HG03558 (cell line): ENCODE measurements around the gene CCBE1.

Source experiments
- ATAC-seq: cut with Tn5 transposase; IDR thresholded peaks from one replicate; pipeline ENCODE4 v1.9.1; 2021; ENCODE audit warnings: moderate number of reproducible peaks; ENCODE audit not compliant: unreplicated experiment; ENCODE audit errors: extremely low read depth

CCBE1 gene

DNA sequence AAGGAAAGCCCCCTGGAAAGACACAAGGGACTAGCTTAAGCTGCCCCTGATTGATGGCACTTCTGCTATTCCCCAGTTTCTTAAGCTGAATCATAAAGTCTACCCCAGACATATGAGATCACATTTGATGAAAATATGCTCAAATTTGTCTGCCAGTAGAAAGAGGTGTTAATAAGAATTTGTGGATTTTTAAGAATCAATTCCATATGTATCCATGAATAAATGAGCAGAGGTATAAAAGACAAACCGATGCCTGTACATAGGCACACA, 119.9 kb downstream of the CCBE1 start:
- no peak for ATAC-seq

DNA sequence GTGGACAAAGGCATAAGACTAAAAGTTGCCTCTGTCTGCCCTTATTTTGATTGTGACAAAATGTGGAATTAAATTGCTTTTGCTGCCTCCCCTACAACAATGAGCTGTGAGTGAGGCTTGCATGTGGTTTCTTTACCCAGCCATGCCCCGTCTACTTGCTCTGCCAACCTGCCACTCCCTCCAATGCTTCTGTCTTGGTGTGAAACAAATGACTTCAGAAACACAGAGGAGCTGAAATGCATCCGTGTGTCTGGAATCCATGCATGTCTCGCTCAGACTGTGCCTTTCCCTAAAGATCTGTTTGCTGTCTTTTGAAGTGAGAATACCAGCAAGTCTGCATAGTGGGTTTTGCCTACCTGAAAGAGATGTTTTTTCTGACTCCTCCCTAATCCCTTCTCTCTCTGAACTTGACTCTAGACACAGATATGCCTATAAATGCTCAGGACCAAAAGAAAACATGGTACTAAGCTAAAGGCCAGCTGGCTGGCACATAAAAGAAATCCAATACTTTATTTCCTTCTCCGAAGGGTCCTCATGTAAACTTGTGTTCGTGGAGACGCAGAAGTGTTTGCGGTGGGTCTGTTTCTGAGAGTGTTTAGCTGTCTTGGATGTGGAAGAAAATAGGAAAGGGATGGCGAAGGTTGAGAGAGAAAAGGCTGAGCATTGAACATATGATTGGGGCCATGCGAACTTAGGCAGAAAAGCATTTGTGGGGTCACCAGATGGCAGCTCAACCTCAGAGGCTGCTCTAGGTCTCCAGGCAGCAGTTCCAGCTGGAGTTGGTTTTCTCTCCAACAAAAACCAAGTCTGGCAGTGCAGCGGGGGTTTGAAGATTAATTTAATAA, 120.5 kb downstream of the CCBE1 start:
- ATAC-seq = no peak

DNA sequence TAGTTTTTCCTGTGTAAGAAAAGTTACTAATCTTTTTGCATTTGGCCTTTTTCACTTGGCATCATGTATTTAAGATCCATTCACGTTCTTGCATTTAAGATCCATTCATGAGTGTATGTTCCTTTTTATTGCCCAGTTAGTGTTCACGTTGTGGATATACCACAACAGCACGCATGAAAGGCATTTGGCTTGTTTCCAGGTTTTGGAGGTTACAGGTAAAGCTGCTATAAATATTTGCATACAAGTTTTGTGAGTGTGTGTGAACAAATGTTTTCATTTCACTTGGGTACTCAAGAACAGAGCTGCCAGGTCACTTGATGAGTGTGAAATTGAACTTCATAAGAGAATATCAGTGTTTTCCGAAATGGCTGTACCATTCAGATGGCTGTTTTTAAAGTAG, 121.2 kb downstream of the CCBE1 start:
- ATAC-seq = no peak

DNA sequence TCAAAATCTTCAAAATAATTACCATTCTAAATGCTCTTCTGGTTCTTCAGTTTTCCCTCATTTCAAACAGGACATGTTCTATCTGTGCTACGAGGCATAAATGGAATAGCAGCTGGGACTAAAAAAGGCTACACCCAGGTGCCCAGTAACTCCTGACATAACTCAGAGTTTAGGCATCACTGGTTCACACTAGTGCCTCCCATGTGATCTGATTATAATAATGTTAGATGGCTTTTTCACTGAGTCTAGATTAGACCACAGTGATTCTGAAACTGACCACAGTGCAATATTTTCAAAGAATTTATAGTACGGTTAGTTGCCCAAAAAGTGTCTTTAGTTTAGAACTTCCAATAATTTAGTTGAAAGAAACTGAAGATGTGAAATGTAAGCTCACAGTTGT, 123.3 kb downstream of the CCBE1 start:
- ATAC-seq = no peak

DNA sequence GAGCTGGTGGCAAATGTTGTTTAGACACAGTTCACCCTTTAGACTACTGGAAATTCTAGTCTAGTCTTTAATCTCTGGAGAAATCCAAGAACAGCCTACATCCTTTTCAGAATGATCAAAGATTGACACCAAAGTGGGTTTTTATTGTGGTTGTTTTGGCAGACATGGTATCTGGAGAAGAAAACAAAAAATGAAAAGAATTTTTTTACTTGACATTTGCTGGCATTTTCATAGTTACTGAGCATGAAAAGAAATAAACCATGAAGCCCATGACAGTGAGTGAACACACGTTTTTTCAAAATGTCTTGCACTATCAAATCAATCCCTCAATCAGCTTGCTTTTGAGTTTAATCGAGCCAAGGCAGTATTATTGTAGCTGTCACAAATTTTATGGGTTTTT, 125.3 kb downstream of the CCBE1 start:
- no peak for ATAC-seq

DNA sequence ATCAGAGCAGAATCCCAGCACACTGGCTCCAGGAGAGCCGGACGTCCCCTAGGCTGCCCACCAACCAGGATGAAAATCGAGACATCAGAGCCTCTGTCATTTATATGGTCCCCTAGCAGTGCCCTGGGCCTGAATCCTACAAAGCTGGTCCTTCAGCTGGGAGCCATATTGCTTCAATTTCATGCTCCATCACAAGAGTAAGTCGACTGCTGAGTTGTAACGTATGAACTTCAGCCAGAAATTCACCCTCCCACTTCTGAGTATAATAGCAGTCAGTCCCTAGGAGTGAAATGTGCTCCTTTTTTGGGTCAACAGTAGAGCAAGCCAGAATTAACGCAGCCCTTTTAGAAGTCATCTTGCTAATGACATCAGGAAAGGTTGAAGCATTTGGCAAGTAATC, 126.4 kb downstream of the CCBE1 start:
- ATAC-seq = no peak

DNA sequence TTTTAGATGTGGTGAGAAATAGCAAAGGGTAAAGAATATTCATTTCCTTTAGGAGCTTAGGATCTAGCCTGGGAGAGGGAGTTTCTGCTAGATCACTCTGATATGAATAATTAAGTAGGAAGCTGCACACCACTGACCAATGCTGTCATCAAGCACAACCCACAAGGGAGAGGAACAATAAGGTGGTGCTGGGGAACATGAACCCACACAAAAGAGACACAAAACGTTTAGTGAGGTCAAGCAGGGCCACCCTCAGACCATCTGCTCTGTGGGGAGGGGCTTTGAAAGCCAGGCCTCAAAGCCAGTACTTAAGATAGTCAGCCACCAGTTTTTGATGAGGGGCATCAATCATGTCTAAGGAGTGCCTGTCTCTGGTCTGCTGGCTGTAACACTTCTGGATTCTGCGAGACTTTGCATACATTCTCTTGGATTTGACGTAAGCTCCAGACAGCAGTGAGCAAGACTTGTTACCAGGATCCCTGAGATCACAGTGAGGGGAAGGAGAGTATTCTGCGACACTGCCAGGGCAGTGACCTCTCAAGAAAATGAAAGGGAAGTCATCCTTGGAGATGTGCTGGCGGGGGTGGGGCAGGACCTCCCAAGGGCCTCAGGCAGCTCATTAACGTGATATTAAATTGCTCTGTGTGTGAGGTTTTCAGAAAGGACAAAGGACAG, 127.0 kb downstream of the CCBE1 start:
- no peak for ATAC-seq

DNA sequence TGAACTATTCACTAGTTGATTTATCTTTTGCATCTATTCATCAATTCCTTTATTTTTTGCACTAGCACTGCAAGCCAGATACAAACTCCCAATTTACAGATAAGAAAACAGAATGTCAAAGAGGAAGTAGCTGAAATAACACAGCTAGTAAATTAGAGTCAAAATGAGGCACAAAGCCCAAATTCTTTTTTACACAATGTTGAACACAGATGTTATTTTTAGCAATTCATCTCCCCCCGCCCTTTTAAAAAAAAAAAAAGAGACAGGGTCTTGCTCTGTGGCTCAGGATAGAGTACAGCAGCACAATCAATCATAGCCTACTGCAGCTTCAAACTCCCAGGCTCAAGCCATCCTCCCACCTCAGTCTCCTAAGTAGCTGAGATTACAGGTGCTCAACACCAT, 127.8 kb downstream of the CCBE1 start:
- ATAC-seq = no peak

DNA sequence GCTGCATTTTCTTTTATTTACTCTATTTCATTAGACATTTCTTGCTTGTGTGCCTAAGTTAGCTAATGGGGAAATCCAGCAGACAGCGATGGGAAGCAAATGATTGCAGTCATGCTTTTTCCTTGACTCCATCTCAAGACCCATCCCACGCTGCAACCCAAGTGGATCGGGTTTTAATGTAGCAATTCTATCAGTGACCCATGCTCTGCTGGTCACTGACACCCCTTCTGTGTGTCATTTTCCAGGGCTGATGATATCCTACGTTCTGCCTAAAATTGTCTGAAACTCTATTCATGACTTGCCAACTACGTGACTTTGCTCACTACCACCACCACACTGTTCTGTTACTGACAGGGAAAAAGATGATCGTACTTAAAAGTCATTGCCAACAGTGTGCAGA, 129.8 kb downstream of the CCBE1 start:
- no peak for ATAC-seq

DNA sequence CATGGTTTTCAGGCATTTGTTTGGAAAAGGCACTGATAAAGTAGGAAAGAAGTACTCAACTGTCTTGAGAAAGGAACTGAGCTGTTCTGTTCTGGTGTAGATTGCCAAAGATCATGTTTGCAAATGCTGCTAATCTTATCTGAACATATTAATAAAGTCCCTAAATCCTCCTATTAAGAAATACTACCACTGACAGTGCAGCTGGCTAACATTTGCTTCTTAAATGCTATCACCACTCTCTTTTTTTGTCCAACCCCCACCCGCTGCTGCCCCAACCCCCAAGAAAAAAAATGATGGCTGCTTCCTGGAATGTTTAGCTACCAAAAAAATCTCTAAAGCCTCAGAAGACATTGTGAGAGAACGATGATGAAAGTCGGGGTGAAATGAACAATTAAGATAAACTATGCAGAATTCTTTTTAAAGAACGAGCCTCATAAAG, 130.7 kb downstream of the CCBE1 start:
- no peak for ATAC-seq

DNA sequence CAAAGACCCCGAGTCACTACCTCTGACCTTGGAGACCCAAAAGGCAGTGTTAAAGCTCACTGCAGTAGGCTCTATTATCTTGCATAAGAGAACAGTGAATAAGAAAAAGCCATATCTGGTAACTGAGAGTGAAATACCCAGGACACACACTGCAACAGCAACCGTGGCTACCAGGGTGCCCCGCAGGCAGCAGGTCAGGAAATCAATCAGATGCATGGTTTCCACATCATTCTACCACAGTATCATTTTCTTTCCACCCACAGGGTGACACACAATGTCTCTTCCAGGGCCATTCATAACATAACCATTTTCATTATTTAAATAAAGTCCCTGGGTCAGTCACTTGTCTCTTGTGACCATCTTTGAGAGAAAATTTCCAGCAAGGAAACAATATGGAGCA, 131.3 kb downstream of the CCBE1 start:
- ATAC-seq = no peak

DNA sequence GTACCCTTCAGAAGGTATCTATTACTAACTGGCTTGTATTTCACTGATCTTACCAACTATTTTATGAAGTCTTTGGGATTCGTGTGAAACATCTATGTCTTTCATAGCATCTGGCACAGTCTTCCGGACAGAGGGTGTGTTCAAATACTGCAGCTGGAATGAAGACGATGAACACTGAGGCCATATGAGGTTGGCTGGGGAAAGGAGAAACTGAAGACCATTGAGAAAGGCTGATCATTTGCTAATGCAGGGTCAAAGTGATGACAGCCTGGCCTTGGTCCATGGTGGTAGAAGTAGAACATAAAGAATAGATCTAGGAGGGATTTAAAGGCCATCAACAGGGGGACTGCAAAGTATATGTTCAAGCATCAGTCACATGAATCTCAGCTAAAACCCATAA, 132.7 kb downstream of the CCBE1 start:
- no peak for ATAC-seq

DNA sequence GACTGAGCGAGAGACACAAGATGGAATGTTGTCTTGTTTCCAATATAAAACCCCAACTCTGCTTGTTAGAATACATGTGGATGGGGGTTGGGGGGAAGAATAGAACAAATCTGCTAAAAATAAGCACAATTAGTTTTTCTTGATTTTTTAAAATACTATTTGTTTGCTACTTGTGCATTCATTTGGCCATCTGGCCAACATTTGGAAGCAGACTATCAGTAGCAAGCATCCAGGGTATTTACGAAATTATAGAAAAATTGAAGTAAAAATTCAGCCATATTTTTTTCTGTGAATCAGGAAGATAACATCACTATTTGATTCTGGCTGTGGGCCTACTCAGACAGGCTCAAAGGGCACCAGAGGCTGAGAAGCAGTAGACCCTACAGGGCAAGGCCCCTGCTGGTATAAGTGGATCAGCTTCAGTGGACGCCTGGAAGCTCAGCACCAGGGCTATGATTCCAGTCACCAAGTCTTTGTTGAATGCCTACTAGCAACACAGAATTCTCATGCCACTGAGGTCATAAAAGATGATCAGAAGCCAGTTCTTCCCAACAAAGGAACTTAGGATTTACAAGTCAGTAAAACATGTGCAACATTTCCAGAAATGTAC, 133.9 kb downstream of the CCBE1 start:
- ATAC-seq = no peak

DNA sequence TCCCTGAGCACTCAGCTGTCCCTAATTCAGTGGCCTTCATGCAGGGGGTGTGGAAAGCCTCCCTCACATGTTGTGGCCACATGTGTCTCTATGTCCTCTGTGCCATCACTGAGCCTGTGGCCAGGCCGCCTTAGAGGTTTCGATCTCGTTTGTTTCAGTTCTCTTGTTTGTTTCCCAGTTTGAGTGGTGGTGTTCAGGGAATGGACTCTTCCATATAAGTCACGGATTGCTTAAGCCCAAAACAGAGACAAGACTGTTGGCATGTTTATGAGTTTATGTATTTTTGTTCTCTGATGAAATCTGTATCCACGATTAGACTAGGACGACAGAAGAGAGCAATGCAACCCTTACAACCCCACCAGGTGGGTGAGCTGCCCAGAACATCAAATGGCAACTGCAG, 134.5 kb downstream of the CCBE1 start:
- ATAC-seq = no peak

DNA sequence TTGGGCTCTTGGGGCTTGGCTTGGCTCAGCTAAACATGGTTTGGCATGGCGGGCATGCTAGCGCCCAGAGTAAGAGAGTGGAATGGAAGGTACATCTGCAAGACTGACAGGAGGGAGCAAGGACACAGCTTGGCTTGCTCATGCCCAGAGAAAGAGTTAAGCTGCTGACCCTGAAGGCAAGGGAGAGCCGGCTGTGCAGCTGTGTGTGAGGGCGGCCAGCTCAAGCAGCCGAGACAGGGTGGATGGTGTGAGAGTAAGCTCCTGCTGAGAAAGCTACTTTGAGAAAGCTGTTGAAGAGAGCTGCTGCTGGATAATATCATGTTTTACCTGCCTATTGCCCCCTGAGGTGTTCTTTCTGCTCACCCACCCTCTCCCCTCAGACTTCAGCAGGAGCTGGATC, 135.6 kb downstream of the CCBE1 start:
- no peak for ATAC-seq

DNA sequence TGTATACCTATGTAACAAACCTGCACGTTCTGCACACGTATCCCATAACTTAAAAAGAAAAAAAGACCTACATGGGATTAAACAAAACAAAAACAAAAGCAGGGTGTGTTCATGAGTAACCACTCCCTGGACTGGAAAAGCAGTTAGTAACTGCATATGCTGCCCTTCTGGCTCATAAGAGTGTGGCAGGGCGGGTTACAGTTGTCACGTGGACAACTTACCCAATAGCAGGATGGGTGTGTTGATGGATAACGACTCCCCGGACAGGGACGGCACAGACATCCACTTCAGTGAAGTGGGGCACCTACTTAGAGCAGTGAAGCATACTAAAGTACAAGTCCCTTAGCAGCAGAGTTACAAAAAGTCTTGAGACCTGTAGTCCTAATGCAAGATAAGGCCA, 136.7 kb downstream of the CCBE1 start:
- no peak for ATAC-seq

DNA sequence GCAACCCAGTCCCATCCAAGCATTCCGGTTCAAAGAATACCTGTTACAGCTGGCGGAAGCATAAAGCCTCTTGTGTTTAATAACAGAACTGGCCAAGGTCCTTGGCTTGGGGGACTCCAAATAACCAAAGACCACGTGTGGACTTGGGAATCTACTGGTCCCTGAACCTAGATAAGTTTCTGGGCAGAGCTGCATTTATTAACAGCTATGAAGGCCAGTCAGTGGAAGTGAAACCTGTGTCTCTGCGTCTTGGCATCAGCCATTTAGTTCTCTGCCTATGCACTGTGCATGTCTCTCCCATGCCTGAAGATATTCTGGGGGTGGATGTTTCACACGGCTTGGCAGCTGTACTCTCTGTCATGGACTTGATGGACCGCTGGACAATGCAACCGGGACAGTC, 137.7 kb downstream of the CCBE1 start:
- ATAC-seq = no peak

DNA sequence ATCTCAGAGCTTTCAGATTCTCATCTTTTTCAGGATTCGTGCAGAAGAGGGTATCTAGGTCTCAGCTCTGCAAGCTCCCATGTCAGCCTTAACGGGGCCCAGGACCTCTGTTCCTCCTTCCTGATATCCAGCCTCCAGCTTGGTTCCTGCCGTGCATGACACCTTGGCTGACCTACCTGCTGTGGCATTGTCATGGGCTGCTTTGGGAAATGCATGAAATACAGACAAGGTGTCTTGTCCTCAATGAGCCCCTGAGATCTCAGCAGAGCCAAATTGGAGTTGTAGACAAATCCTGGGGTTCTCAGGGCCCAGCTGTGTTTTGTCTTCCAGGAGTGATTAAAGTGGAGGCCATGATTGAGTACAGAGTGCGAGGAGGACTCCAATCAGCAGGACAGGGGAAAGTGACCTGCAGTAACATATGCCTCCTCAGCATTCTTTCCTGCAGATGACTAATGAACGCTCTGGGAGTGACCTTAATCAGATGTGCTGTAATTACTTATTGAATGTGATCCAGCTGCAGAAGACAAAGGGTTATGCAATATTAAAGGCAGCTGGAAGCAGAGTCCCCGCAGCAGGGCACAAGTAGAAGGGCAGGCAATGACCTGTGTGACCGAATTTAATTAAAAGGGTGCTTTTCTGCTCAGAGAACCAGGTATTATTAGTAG, 141.1 kb downstream of the CCBE1 start:
- no peak for ATAC-seq

DNA sequence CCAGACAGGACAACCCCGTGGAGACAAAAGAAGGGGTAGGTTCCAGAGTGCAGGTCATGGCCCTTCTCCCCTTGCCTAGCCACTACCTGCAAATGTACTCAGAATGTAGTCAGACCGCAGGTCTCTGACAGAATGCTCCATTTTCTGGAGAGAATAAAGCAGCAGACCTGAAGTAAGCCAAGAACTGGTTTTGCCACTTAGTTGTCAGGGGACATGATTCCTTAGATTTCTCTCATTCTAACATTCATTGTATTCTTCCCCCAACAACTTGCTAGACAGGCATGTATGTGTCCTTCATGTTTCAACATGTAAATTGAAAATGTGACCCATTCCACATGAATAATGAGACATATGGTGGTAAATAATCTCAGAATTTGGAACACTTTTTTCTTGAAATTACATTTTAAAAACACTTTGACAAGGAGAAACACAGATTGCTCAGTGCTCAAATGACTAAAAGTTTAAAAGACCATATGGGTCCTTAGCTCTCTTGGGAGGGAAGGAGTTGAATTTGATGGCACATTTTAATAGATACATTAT, 142.4 kb downstream of the CCBE1 start:
- ATAC-seq = no peak

DNA sequence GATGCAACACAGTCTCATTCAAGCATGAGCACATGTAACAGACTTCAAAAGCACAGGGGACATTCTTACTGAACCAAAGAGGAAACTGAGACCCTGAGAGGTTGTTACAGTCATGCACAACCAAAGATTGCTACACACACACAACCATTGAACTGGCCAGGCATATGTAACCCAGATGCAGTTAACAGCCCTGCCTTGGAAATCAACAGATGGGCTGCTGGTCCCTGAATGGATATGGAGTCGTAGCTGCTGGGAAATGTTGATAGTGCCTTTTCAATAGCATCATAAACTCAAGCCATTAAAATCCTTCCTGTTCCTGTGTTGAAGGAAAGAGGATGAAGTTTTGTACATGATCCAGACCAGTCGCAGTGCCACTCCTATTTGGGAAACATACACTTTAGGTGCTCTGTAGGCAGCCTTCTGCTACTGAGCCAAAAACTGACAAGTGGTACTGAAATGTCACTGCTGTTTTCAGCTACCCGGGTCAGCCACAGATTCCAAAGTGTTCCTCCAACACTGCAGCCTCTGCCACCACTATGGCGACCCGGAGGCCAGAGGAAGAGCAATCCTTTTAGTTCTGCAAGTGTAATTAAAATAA, 143.9 kb downstream of the CCBE1 start:
- no peak for ATAC-seq
